GM10248 (cell line): ENCODE results near the gene OSBPL10.

Experiments
- CTCF ChIA-PET: fragments of 300-600 bp; sonication (Branson Sonifier 250); formaldehyde crosslinking; extraction: SDS; loops from one replicate; lab custom pipeline; 2021; ENCODE audit warnings: antibody characterized with exemption; lab: Yijun Ruan, JAX
- POLR2A ChIA-PET: fragments of 350-650 bp; sonication (Branson Sonifier 250); formaldehyde crosslinking; extraction: SDS; loops from one replicate; lab custom pipeline; 2020; ENCODE audit warnings: antibody characterized with exemption; lab: Yijun Ruan, JAX
- DNase-seq: peaks from one replicate; pipeline ENCODE4 v3.0.0; 2012; ENCODE audit errors: extremely low spot score
- TF ChIP-seq, protein P1 (sequence below): IDR thresholded peaks from 2 replicates; pipeline ENCODE4 v1.5.1; 2012; ENCODE audit warnings: mild to moderate bottlenecking, low read depth; ENCODE audit errors: extremely low read depth, missing control alignments, control extremely low read depth

Gene OSBPL10, protein sequence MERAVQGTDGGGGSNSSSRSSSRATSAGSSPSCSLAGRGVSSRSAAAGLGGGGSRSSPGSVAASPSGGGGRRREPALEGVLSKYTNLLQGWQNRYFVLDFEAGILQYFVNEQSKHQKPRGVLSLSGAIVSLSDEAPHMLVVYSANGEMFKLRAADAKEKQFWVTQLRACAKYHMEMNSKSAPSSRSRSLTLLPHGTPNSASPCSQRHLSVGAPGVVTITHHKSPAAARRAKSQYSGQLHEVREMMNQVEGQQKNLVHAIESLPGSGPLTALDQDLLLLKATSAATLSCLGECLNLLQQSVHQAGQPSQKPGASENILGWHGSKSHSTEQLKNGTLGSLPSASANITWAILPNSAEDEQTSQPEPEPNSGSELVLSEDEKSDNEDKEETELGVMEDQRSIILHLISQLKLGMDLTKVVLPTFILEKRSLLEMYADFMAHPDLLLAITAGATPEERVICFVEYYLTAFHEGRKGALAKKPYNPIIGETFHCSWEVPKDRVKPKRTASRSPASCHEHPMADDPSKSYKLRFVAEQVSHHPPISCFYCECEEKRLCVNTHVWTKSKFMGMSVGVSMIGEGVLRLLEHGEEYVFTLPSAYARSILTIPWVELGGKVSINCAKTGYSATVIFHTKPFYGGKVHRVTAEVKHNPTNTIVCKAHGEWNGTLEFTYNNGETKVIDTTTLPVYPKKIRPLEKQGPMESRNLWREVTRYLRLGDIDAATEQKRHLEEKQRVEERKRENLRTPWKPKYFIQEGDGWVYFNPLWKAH

DNA sequence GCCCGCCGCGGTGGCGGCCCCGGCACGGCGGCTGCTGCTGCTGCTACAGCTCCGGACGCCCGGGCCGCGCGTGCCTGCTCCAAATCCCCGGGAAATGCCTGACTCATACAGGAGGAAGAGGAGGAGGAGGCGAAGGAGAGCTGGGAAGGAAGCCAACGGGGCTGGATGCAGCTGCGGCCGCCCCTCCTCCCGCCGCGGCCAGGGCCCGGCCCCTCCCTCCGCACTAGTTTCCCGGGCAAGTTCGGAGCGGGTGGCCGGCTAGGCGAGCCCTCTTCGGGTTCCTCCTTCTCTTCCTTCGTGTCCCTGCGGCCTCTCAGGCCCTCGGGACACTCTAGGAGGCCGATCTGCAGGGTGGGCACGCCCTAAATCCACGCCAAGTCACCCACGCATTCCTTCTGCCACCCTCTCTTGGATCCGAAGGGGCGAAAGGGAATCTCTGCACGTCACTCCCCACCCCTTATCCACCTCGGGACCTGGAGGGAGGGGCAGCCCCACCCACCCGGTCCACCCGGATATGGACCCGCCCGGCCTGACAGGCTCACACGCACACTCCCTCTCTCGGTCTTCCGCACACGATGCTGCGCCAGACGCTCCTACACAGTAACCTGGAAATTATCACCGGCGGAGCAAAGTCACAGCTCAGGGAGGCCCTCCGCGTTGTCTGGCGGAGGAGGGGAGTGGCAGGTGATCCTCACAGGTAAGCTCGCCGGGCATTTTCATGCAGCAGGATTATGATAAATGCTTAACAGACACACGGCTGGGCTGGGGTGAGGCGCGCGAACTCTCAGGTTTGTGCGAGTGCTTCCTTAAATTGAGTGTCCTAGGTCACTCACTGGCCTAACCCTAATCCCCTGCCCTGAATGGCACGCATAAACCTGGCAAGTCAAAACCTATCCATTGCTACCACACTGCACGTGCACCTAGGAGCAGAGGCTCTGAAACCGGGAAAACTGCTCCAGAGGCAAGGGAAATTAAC, at the start of gene OSBPL10, which contains the start of gene ZNF860:
Gene OSBPL10 (minus strand): TSS at position 57 of the 976 bp plus-strand sequence. CDS start 83 bp downstream, outside the sequence.
Gene ZNF860 (plus strand): TSS at position 545 of the 976 bp plus-strand sequence. CDS start 7,330 bp downstream, outside the sequence.
- TF ChIP-seq, protein P1, sequence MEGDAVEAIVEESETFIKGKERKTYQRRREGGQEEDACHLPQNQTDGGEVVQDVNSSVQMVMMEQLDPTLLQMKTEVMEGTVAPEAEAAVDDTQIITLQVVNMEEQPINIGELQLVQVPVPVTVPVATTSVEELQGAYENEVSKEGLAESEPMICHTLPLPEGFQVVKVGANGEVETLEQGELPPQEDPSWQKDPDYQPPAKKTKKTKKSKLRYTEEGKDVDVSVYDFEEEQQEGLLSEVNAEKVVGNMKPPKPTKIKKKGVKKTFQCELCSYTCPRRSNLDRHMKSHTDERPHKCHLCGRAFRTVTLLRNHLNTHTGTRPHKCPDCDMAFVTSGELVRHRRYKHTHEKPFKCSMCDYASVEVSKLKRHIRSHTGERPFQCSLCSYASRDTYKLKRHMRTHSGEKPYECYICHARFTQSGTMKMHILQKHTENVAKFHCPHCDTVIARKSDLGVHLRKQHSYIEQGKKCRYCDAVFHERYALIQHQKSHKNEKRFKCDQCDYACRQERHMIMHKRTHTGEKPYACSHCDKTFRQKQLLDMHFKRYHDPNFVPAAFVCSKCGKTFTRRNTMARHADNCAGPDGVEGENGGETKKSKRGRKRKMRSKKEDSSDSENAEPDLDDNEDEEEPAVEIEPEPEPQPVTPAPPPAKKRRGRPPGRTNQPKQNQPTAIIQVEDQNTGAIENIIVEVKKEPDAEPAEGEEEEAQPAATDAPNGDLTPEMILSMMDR: no peak
- DNase-seq: peak; percentile 17
- ChIA-PET CTCF (interaction anchor here (2.4 kb wide), 1 partner anchor 11 kb away, joined by 8 read pairs; no protein-coding TSS in a partner anchor), POLR2A (no interaction called here)

DNA sequence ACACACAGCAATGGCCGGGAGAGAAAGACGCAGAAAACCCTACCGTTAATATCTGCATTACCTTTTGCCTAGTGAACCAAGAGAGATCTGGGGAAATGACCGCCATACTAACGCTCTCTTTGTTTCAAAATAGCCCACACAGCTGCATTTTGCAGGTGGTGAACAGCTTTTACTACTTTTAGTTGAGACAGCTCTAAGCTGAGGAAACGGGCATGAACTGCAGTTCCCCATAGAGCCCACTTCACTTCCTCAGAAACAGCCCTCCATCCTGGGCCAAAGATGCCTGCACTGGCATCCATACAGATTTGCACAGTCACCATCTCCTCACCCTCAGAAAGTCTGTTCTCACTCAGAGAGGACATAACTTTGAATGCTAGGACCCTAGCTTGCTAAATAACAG, 45.5 kb upstream of the OSBPL10 start:
- POLR2A ChIA-PET: no interaction called here
- DNase-seq: no peak
- CTCF ChIA-PET: no interaction called here
- TF ChIP-seq, protein P1: no peak

DNA sequence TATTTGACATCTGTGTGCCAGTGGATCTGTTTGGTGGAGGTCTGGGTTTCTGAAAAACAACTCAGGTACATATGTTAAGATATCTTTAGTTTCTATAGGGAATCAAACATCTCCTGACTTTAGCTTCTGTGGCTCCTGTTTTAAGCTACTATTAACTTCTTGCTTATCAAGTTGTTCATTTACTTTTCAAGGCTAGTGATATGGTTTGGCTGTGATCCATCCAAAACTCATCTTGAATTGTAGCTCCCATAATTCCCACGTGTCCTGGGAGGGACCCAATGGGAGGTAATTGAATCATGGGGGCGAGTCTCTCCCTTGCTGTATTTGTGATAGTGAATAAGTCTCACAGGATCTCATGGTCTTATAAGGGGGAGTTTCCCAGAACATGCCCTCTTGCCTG, 41.9 kb upstream of the OSBPL10 start:
- DNase-seq: no peak
- POLR2A ChIA-PET: no interaction called here
- CTCF ChIA-PET: no interaction called here
- TF ChIP-seq, protein P1: no peak

DNA sequence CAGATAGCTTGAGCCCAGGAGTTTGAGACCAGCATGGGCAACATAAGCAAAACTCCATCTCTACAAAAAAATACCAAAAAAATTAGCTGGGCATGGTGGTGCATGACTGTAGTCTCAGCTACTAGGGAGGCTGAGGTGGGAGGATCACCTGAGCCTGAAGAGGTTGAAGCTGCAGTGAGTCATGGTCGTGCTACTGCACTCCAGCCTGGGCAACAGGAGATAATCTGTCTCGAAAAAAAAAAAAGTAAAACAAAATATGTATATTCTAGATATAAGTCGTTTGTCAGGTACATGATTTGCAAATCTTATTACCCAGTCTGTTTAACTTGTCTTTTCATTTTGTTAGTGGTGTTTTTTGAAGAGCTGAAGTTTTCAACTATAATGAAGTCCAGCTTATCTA, 40.7 kb upstream of the OSBPL10 start:
- CTCF ChIA-PET: interaction anchor here (1.0 to 1.5 kb wide), 2 partner anchors 122 to 156 kb away, joined by 3 read pairs; no protein-coding TSS in a partner anchor
- no peak for DNase-seq
- TF ChIP-seq, protein P1: no peak
- POLR2A ChIA-PET: no interaction called here

DNA sequence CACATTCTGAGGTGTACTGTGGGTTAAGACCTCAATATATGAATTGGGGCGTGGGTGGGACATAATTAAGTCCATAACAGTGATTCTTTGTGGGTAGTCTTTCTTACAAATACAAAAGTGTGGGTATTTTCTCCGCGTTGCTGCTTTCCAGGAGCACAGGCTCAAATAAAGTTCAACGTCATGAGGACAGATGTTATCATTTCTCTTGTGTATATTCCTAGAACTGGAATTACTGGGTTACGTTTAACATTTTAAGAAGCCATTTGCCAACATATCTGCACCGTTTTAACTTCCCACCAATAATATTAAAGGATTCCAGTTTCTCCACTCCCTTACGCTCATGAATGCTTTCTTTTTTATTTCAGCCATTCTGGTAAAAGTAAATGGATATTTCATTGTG, 40.1 kb upstream of the OSBPL10 start:
- DNase-seq: no peak
- TF ChIP-seq, protein P1: no peak
- ChIA-PET POLR2A (no interaction called here), CTCF (interaction anchor here (0.9 to 1.5 kb wide), 2 partner anchors 12 to 156 kb away, joined by 3 read pairs; no protein-coding TSS in a partner anchor)
